ENCODE results near the gene TGFB2.

Gene TGFB2

GRCh38 chr1:218454700-218455282 is 109.7 kb downstream of the TGFB2 start:
- in situ Hi-C loops (cut with MboI; ENCODE audit: low sequenced_read_pairs) = no loop called here

GRCh38 chr1:218456444-218456843 is 111.3 kb downstream of the TGFB2 start:
- in situ Hi-C loops (cut with MboI; ENCODE audit: low sequenced_read_pairs) = no loop called here

- in situ Hi-C loops (cut with MboI; ENCODE audit: low sequenced_read_pairs) = no loop called here
These were observed 114.3 kb downstream of the TGFB2 start for GRCh38 chr1:218459450-218459849.

GRCh38 chr1:218459878-218460711 is 115.0 kb downstream of the TGFB2 start:
- in situ Hi-C loops (cut with MboI; ENCODE audit: low sequenced_read_pairs) = no loop called here

- in situ Hi-C loops (cut with MboI; ENCODE audit: low sequenced_read_pairs) = no loop called here
These were observed 116.2 kb downstream of the TGFB2 start for GRCh38 chr1:218461351-218461750.

- in situ Hi-C loops (cut with MboI; ENCODE audit: low sequenced_read_pairs) = no loop called here
These were observed 117.0 kb downstream of the TGFB2 start for GRCh38 chr1:218462116-218462515.

- in situ Hi-C loops (cut with MboI; ENCODE audit: low sequenced_read_pairs) = no loop called here
These were observed 117.5 kb downstream of the TGFB2 start for GRCh38 chr1:218462587-218462986.

- in situ Hi-C loops (cut with MboI; ENCODE audit: low sequenced_read_pairs) = no loop called here
These were observed 118.3 kb downstream of the TGFB2 start for GRCh38 chr1:218463194-218464156.

GRCh38 chr1:218464871-218465270 is 119.7 kb downstream of the TGFB2 start:
- in situ Hi-C loops (cut with MboI; ENCODE audit: low sequenced_read_pairs) = no loop called here

GRCh38 chr1:218466341-218467010 is 121.3 kb downstream of the TGFB2 start:
- in situ Hi-C loops (cut with MboI; ENCODE audit: low sequenced_read_pairs) = no loop called here

GRCh38 chr1:218467101-218468072 is 122.3 kb downstream of the TGFB2 start:
- in situ Hi-C loops (cut with MboI; ENCODE audit: low sequenced_read_pairs) = no loop called here

GRCh38 chr1:218468711-218469110 is 123.6 kb downstream of the TGFB2 start:
- in situ Hi-C loops (cut with MboI; ENCODE audit: low sequenced_read_pairs) = no loop called here

- in situ Hi-C loops (cut with MboI; ENCODE audit: low sequenced_read_pairs) = no loop called here
These were observed 127.7 kb downstream of the TGFB2 start for GRCh38 chr1:218472885-218473284.

GRCh38 chr1:218473522-218473921 is 128.4 kb downstream of the TGFB2 start:
- in situ Hi-C loops (cut with MboI; ENCODE audit: low sequenced_read_pairs) = no loop called here

- in situ Hi-C loops (cut with MboI; ENCODE audit: low sequenced_read_pairs) = no loop called here
These were observed 129.0 kb downstream of the TGFB2 start for GRCh38 chr1:218474128-218474527.

GRCh38 chr1:218475275-218475674 is 130.1 kb downstream of the TGFB2 start:
- in situ Hi-C loops (cut with MboI; ENCODE audit: low sequenced_read_pairs) = no loop called here

- in situ Hi-C loops (cut with MboI; ENCODE audit: low sequenced_read_pairs) = no loop called here
These were observed 130.6 kb downstream of the TGFB2 start for GRCh38 chr1:218475699-218476098.

GRCh38 chr1:218476385-218476784 is 131.2 kb downstream of the TGFB2 start:
- in situ Hi-C loops (cut with MboI; ENCODE audit: low sequenced_read_pairs) = no loop called here

GRCh38 chr1:218478336-218478735 is 133.2 kb downstream of the TGFB2 start:
- in situ Hi-C loops (cut with MboI; ENCODE audit: low sequenced_read_pairs) = no loop called here
